Stomach (tissue), 4 donors: ENCODE results near the gene TBCK.

Experiments
- EP300 ChIP-seq: sonication (generic); formaldehyde crosslinking; IDR thresholded peaks from one replicate; pipeline ENCODE4 v1.6.1; 2017; ENCODE audit warnings: antibody characterized with exemption
- POLR2A ChIP-seq, 4 donors: fragments of 450-650 bp; IDR thresholded peaks; one replicate each; pipeline ENCODE4 v1.6.1; 2016; ENCODE audit warnings: antibody characterized with exemption in 4 of 4, control low read depth in 2 of 4, mild to moderate bottlenecking in 1 of 4, moderate library complexity in 1 of 4
- TF ChIP-seq, protein P1 (sequence below), 7 experiments: fragments of 450-650 bp in 4 of 7; fragments of 200-600 bp in 3 of 7; sonication (generic) in 3 of 7; IDR thresholded peaks; one replicate each; pipeline ENCODE4 v1.5.1; 2016 to 2019; ENCODE audit warnings: antibody characterized with exemption in 7 of 7, control low read depth in 2 of 7, mild to moderate bottlenecking in 1 of 7

DNA sequence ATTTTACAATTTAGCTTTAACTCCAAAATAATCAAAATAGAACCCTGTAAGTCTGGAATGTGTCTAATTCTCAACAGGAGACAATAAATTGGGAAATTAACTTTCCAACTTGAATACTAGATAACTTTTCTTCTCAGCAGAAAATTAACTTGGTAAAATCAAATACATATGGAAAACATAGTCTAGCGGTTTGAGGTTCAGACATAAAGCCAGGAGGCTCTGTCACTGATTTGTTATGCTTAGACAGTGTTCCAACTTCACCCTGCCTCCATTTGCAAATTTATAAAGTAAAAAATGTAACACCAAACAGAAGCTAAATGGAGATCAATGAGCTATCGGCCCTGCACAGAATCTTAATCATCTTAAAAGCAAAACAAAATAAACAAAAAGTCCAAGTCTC is 46.3 kb downstream of the TBCK start:
- TF ChIP-seq, protein P1, sequence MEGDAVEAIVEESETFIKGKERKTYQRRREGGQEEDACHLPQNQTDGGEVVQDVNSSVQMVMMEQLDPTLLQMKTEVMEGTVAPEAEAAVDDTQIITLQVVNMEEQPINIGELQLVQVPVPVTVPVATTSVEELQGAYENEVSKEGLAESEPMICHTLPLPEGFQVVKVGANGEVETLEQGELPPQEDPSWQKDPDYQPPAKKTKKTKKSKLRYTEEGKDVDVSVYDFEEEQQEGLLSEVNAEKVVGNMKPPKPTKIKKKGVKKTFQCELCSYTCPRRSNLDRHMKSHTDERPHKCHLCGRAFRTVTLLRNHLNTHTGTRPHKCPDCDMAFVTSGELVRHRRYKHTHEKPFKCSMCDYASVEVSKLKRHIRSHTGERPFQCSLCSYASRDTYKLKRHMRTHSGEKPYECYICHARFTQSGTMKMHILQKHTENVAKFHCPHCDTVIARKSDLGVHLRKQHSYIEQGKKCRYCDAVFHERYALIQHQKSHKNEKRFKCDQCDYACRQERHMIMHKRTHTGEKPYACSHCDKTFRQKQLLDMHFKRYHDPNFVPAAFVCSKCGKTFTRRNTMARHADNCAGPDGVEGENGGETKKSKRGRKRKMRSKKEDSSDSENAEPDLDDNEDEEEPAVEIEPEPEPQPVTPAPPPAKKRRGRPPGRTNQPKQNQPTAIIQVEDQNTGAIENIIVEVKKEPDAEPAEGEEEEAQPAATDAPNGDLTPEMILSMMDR (IDR thresholded peaks at IDR 0.05): no peak
- TF ChIP-seq POLR2A (IDR thresholded peaks at IDR 0.05) (no peak), EP300 (no peak)
